PC-3 (cell line): ENCODE data around the gene EMILIN2.

Experiments used
- EZH2 ChIP-seq: fragments of 300-600 bp; sonication (generic); IDR thresholded peaks from one replicate; pipeline ENCODE4 v1.6.1; 2017; ENCODE audit warnings: antibody characterized with exemption, mild to moderate bottlenecking, low read length; ENCODE audit not compliant: unreplicated experiment
- TF ChIP-seq, protein P1 (sequence below): fragments of 300-600 bp; sonication (generic); conservative IDR thresholded peaks from 2 replicates; pipeline ENCODE4 v1.5.1; 2017; ENCODE audit warnings: antibody characterized with exemption, low read depth, mild to moderate bottlenecking, low read length

DNA sequence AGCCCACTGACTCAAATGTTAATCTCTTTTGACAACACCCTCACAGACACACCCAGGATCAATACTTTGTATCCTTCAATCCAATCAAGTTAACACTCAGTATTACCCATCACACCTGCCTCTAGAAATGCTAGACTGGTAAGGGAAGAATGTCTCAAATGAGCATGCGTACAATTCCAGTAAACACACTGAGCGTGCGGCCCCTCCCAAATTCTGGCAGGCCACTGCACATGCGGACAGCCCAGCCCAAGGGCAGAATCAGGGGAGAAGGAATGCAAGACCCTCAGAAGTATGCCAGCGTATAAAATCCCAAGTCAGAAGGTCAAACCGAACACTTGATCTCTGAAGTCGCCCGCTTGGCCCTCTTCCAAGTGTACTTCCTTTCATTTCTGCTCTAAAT lies 7.6 kb upstream of the EMILIN2 start:
- TF ChIP-seq, protein P1, sequence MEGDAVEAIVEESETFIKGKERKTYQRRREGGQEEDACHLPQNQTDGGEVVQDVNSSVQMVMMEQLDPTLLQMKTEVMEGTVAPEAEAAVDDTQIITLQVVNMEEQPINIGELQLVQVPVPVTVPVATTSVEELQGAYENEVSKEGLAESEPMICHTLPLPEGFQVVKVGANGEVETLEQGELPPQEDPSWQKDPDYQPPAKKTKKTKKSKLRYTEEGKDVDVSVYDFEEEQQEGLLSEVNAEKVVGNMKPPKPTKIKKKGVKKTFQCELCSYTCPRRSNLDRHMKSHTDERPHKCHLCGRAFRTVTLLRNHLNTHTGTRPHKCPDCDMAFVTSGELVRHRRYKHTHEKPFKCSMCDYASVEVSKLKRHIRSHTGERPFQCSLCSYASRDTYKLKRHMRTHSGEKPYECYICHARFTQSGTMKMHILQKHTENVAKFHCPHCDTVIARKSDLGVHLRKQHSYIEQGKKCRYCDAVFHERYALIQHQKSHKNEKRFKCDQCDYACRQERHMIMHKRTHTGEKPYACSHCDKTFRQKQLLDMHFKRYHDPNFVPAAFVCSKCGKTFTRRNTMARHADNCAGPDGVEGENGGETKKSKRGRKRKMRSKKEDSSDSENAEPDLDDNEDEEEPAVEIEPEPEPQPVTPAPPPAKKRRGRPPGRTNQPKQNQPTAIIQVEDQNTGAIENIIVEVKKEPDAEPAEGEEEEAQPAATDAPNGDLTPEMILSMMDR = no peak
- TF ChIP-seq EZH2 = no peak
